Measurements from ENCODE around the gene GADD45A.
A peak's percentile ranks its signal among the peaks of the same experiment; 100 is the strongest.

Gene GADD45A, protein sequence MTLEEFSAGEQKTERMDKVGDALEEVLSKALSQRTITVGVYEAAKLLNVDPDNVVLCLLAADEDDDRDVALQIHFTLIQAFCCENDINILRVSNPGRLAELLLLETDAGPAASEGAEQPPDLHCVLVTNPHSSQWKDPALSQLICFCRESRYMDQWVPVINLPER

DNA sequence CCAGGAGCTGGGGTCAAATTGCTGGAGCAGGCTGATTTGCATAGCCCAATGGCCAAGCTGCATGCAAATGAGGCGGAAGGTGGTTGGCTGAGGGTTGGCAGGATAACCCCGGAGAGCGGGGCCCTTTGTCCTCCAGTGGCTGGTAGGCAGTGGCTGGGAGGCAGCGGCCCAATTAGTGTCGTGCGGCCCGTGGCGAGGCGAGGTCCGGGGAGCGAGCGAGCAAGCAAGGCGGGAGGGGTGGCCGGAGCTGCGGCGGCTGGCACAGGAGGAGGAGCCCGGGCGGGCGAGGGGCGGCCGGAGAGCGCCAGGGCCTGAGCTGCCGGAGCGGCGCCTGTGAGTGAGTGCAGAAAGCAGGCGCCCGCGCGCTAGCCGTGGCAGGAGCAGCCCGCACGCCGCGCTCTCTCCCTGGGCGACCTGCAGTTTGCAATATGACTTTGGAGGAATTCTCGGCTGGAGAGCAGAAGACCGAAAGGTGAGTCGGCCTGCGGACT lies at the start of gene GADD45A:
TSS of gene GADD45A (plus strand) at position 135 of the 491 bp plus-strand sequence. CDS start at position 429, 294 bp downstream.
- peak; percentile 98 for DNase-seq (ENCODE audit: low read depth)
- TF ChIP-seq, protein P1, sequence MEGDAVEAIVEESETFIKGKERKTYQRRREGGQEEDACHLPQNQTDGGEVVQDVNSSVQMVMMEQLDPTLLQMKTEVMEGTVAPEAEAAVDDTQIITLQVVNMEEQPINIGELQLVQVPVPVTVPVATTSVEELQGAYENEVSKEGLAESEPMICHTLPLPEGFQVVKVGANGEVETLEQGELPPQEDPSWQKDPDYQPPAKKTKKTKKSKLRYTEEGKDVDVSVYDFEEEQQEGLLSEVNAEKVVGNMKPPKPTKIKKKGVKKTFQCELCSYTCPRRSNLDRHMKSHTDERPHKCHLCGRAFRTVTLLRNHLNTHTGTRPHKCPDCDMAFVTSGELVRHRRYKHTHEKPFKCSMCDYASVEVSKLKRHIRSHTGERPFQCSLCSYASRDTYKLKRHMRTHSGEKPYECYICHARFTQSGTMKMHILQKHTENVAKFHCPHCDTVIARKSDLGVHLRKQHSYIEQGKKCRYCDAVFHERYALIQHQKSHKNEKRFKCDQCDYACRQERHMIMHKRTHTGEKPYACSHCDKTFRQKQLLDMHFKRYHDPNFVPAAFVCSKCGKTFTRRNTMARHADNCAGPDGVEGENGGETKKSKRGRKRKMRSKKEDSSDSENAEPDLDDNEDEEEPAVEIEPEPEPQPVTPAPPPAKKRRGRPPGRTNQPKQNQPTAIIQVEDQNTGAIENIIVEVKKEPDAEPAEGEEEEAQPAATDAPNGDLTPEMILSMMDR (IDR thresholded peaks at IDR 0.05; ENCODE audit: low read depth, low read length, missing control alignments), result no peak
- peak within 1 kb of the TSS; percentile 98 for H3K4me3 ChIP-seq (ENCODE audit: low read depth, low read length)

DNA sequence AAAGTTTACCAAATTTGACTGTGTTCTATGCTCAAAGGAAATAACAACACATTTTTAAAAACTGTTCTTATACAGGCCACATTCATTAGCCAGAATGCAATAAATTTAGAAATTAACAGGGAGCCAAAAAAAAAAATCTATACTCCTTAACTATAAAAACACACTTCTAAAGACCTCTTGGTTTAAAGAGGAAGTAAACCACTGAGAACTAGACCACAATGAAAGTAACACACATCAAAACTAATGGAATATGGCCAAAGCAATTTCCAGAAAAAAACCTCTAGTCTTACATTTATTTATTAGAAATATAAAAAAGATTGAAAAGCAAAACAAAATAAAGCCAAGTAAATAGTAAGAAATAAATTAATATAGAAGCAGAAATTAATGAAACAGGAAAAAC lies 48.9 kb upstream of the GADD45A start:
- no peak for DNase-seq (ENCODE audit: low read depth)
- TF ChIP-seq, protein P1 (IDR thresholded peaks at IDR 0.05; ENCODE audit: low read depth, low read length, missing control alignments), result no peak
- H3K4me3 ChIP-seq (ENCODE audit: low read depth, low read length), result no peak overlapping the region

DNA sequence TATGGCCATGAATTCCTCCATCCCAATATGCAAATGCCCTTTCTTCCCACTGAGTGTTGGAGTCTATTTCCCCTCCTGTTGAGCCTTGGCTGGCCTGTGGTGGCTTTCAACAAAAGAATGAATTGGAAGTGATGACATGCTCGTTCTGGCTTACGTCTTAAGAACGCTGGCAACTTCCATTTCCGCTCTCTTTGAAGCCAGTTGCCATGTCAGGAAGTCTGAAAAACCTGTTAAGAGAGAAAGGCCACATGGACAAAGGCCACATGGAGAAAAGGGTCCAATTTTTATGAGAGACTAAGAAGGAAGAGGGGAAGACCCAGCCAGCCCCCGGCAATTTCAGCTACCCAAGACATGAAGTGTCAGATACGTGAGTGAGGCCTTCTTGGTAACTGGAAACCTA lies 45.6 kb upstream of the GADD45A start:
- H3K4me3 ChIP-seq (ENCODE audit: low read depth, low read length), result no peak overlapping the region
- TF ChIP-seq, protein P1 (IDR thresholded peaks at IDR 0.05; ENCODE audit: low read depth, low read length, missing control alignments), result no peak
- no peak for DNase-seq (ENCODE audit: low read depth)

DNA sequence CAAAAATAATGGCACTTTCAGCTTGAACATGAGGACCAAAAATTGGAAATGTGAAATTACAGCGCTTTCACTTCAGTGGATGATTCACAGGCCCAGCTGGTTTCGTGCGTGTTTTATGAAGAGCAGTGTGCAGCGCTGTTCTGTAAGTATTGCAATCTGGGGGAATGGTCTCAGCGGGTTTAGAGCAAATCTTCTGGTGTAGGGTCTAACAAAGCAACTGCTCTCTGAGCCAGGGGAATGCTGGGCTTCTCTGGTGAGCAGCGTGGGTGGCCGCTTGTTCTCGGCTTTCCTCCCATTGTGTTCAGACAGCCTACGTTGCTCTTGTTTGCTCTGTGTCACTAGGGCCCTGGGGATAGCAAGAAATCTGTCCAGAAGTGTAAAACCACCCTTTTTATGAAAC lies 42.4 kb upstream of the GADD45A start:
- TF ChIP-seq, protein P1 (IDR thresholded peaks at IDR 0.05; ENCODE audit: low read depth, low read length, missing control alignments), result no peak
- DNase-seq (ENCODE audit: low read depth), result no peak
- H3K4me3 ChIP-seq (ENCODE audit: low read depth, low read length), result no peak overlapping the region

DNA sequence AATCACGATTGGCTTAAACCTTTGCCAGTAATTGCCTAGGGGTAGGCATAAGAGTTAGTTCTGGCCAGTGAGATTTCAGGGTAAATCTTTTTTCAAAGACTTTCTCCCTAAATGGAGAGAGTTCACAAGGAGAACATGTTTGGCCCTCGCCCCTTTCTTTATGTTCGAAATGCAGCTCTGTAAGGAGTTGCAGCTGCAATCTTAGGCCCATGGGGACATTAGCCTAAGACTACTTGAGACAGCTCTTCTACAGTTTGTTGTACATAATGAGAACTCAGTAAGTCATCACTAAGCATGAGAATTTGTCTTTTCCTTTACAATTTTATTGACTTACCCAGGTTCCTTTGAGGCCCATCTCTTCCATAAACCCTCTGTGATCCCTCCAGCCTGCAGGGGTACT lies 40.4 kb upstream of the GADD45A start:
- no peak overlapping the region for H3K4me3 ChIP-seq (ENCODE audit: low read depth, low read length)
- TF ChIP-seq, protein P1 (IDR thresholded peaks at IDR 0.05; ENCODE audit: low read depth, low read length, missing control alignments), result no peak
- DNase-seq (ENCODE audit: low read depth), result no peak

DNA sequence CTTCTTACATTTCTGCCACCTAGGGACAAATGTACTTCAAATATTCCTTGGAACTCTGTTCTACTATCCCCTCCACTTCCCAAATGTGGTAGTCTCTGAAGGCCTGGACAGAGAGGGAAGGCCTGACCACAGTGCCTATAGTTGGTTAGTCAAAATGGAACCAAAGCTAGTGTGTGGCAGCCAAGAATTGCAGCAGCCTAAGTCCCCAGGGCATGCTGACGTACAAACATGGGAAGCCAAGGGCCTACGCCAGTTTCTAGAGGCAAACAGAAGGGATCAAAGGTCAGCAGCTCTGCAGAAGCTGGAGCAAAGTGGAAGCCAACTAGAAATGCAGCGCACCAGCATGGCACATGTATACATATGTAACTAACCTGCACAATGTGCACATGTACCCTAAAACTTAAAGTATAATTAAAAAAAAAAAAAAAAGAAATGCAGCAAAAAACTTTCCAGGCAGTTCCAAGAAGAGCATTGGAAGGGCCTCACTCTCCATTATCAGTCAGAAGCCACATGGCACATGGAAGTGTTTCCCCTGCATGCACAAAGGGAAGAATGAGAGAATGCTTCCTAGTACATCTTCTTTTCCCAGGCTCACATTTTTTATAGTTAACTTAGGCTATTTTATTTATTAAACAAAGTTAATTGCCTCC lies 39.4 kb upstream of the GADD45A start:
- H3K4me3 ChIP-seq (ENCODE audit: low read depth, low read length), result no peak overlapping the region
- TF ChIP-seq, protein P1 (IDR thresholded peaks at IDR 0.05; ENCODE audit: low read depth, low read length, missing control alignments), result no peak
- no peak for DNase-seq (ENCODE audit: low read depth)
